HL-60 (cell line): ENCODE results near the gene TOP3A.
A peak's percentile ranks its signal among the peaks of the same experiment; 100 is the strongest.

ENCODE experiments used
- DNase-seq, 2 experiments: peaks; one replicate each; pipeline ENCODE4 v3.0.0-alpha.2; 2010 to 2020; ENCODE audit warnings: low read depth in 1 of 2, low spot score in 1 of 2
- H3K27ac ChIP-seq: fragments of 250-450 bp; sonication (Bioruptor Pico); replicated peaks from 2 replicates; pipeline ENCODE4 v1.5.1; 2020; ENCODE audit warnings: mild to moderate bottlenecking, moderate library complexity
- H3K27me3 ChIP-seq: fragments of 250-450 bp; sonication (Bioruptor Pico); 2 replicates; pipeline ENCODE4 v1.5.1; 2021; ENCODE audit warnings: mild to moderate bottlenecking, moderate library complexity; ENCODE audit not compliant: insufficient read depth, poor library complexity, severe bottlenecking
- H3K4me3 ChIP-seq: replicated peaks from 2 replicates; pipeline ENCODE4 v1.5.1; 2011; ENCODE audit warnings: mild to moderate bottlenecking, control low read depth, low read length; ENCODE audit not compliant: insufficient read depth
- CTCF ChIP-seq: IDR thresholded peaks from one replicate; pipeline ENCODE4 v1.5.1; 2011; ENCODE audit warnings: low read length, control low read depth, inconsistent platforms; ENCODE audit not compliant: insufficient read depth
- GABPA ChIP-seq: IDR thresholded peaks from 2 replicates; pipeline ENCODE4 v1.6.1; 2012; ENCODE audit warnings: low read depth
- POLR2AphosphoS5 ChIP-seq: IDR thresholded peaks from 2 replicates; pipeline ENCODE4 v1.6.1; 2012; ENCODE audit warnings: low read depth
- SPI1 ChIP-seq: IDR thresholded peaks from 2 replicates; pipeline ENCODE4 v1.6.1; 2012; ENCODE audit warnings: low read depth, mild to moderate bottlenecking, borderline replicate concordance
- TF ChIP-seq, protein P1 (sequence below): IDR thresholded peaks from 2 replicates; pipeline ENCODE4 v1.6.1; 2012; ENCODE audit warnings: low read depth; ENCODE audit not compliant: insufficient replicate concordance

TOP3A gene

DNA sequence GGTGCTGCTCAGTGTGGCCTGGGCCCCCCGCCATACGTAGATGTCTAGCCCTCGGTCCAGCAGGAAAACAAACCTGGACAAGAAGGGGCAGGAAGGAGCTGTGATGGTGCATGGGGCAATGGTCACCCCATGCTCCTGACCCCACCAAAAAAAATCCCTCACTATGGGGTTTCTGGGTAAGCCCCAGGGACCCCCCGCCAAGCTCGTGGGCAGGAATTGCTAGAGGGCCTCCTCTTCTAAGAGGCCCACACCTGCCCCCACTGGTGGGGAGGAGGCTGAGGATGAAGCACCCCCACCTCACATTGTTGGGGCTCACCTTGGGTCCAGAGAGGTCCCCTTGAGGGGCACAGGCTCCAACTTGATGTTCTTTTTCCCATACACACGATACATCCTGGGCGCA lies 66.0 kb downstream of the TOP3A start:
- Histone ChIP-seq H3K4me3 (no peak overlapping the region), H3K27me3 (no peaks in the 10 kb centered on the region), H3K27ac (no peak overlapping the region)
- TF ChIP-seq, protein P1, sequence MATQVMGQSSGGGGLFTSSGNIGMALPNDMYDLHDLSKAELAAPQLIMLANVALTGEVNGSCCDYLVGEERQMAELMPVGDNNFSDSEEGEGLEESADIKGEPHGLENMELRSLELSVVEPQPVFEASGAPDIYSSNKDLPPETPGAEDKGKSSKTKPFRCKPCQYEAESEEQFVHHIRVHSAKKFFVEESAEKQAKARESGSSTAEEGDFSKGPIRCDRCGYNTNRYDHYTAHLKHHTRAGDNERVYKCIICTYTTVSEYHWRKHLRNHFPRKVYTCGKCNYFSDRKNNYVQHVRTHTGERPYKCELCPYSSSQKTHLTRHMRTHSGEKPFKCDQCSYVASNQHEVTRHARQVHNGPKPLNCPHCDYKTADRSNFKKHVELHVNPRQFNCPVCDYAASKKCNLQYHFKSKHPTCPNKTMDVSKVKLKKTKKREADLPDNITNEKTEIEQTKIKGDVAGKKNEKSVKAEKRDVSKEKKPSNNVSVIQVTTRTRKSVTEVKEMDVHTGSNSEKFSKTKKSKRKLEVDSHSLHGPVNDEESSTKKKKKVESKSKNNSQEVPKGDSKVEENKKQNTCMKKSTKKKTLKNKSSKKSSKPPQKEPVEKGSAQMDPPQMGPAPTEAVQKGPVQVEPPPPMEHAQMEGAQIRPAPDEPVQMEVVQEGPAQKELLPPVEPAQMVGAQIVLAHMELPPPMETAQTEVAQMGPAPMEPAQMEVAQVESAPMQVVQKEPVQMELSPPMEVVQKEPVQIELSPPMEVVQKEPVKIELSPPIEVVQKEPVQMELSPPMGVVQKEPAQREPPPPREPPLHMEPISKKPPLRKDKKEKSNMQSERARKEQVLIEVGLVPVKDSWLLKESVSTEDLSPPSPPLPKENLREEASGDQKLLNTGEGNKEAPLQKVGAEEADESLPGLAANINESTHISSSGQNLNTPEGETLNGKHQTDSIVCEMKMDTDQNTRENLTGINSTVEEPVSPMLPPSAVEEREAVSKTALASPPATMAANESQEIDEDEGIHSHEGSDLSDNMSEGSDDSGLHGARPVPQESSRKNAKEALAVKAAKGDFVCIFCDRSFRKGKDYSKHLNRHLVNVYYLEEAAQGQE = no peak
- TF ChIP-seq SPI1 (no peak), CTCF (no peak), POLR2AphosphoS5 (no peak), GABPA (no peak)
- DNase-seq = no peak

GRCh38 chr17:18248300-18248731 lies 66.5 kb downstream of the TOP3A start:
- DNase-seq = peak in 1 of 2 experiments; percentile 49
- Histone ChIP-seq H3K27me3 (no peaks in the 10 kb centered on the region), H3K27ac (no peak overlapping the region), H3K4me3 (no peak overlapping the region)
- TF ChIP-seq, protein P1 = no peak
- peak; percentile 37 for TF ChIP-seq CTCF

GRCh38 chr17:18247613-18248001 lies 67.2 kb downstream of the TOP3A start:
- H3K27ac ChIP-seq = no peak overlapping the region
- no peak for DNase-seq
- no peaks in the 10 kb centered on the region for H3K27me3 ChIP-seq
- TF ChIP-seq POLR2AphosphoS5 = no peak
- TF ChIP-seq SPI1 = no peak
- TF ChIP-seq, protein P1 = no peak
- TF ChIP-seq GABPA = no peak
- TF ChIP-seq CTCF = no peak
- H3K4me3 ChIP-seq = no peak overlapping the region
